Astrocyte (in vitro differentiated cells and primary cell): ENCODE results near the gene SEPTIN1. TPM values are rescaled to one million over a fixed set of nuclear protein-coding genes. Genes with fewer than 3 reads are reported as not detected.
A peak's percentile ranks its signal among the peaks of the same experiment; 100 is the strongest.

Experiments
- DNase-seq: peaks from one replicate; pipeline ENCODE4 v3.0.0-alpha.2; 2010; ENCODE audit warnings: low read depth
- FAIRE-seq: peaks from 2 replicates; lab custom pipeline; 2011; peaks lifted over from hg19 to GRCh38; lab: Jason Lieb, UNC
- H2AFZ ChIP-seq: 2 replicates; pipeline ENCODE4 v1.6.0; 2012; ENCODE audit warnings: low read depth, low read length, inconsistent platforms
- H3K27ac ChIP-seq: 2 replicates; pipeline ENCODE4 v1.5.1; 2011; ENCODE audit warnings: low read depth, low read length, inconsistent platforms
- H3K27me3 ChIP-seq: 2 replicates; pipeline ENCODE4 v1.6.0; 2011; ENCODE audit warnings: low read length, inconsistent platforms; ENCODE audit not compliant: insufficient read depth
- H3K36me3 ChIP-seq: 2 replicates; pipeline ENCODE4 v1.5.1; 2011; ENCODE audit warnings: low read length, inconsistent platforms; ENCODE audit not compliant: insufficient read depth
- H3K4me1 ChIP-seq: 2 replicates; pipeline ENCODE4 v1.5.1; 2011; ENCODE audit warnings: low read length, inconsistent platforms; ENCODE audit not compliant: insufficient read depth
- H3K4me2 ChIP-seq: 2 replicates; pipeline ENCODE4 v1.6.0; 2012; ENCODE audit warnings: low read length, inconsistent platforms
- H3K4me3 ChIP-seq: 2 replicates; pipeline ENCODE4 v1.5.1; 2011; ENCODE audit warnings: low read depth, mild to moderate bottlenecking, low read length, inconsistent platforms; ENCODE audit not compliant: insufficient read depth
- H3K79me2 ChIP-seq: 2 replicates; pipeline ENCODE4 v1.6.0; 2012; ENCODE audit warnings: mild to moderate bottlenecking, low read length, inconsistent platforms; ENCODE audit not compliant: insufficient read depth
- H3K9ac ChIP-seq: 2 replicates; pipeline ENCODE4 v1.6.0; 2012; ENCODE audit warnings: mild to moderate bottlenecking, low read length, inconsistent platforms
- H3K9me3 ChIP-seq: 2 replicates; pipeline ENCODE4 v1.5.1; 2012; ENCODE audit warnings: low read depth, mild to moderate bottlenecking, low read length, inconsistent platforms; ENCODE audit not compliant: insufficient read depth
- H4K20me1 ChIP-seq: 2 replicates; pipeline ENCODE4 v1.6.0; 2012; ENCODE audit warnings: low read length, inconsistent platforms; ENCODE audit not compliant: insufficient read depth
- H3K27ac Mint-ChIP-seq: one replicate; pipeline ENCODE4 v1.8.0; 2021; ENCODE audit warnings: mild to moderate bottlenecking, mixed read lengths; ENCODE audit not compliant: unreplicated experiment
- H3K27me3 Mint-ChIP-seq: one replicate; pipeline ENCODE4 v1.8.0; 2021; ENCODE audit warnings: low read depth, mixed read lengths; ENCODE audit not compliant: unreplicated experiment
- H3K36me3 Mint-ChIP-seq: one replicate; pipeline ENCODE4 v1.8.0; 2021; ENCODE audit warnings: low read depth, mixed read lengths; ENCODE audit not compliant: unreplicated experiment
- H3K4me1 Mint-ChIP-seq: one replicate; pipeline ENCODE4 v1.8.0; 2021; ENCODE audit warnings: low read depth, mixed read lengths; ENCODE audit not compliant: unreplicated experiment
- H3K4me3 Mint-ChIP-seq: one replicate; pipeline ENCODE4 v1.8.0; 2021; ENCODE audit warnings: mild to moderate bottlenecking, moderate library complexity, mixed read lengths; ENCODE audit not compliant: unreplicated experiment
- H3K9me3 Mint-ChIP-seq: one replicate; pipeline ENCODE4 v1.8.0; 2021; ENCODE audit warnings: mild to moderate bottlenecking, mixed read lengths; ENCODE audit not compliant: unreplicated experiment
- CTCF ChIP-seq: IDR thresholded peaks from 2 replicates; pipeline ENCODE4 v1.5.1; 2011; ENCODE audit warnings: low read depth, mild to moderate bottlenecking, inconsistent platforms, low read length, moderate library complexity; ENCODE audit not compliant: insufficient read depth
- EZH2 ChIP-seq: IDR thresholded peaks from 2 replicates; pipeline ENCODE4 v1.6.1; 2012; ENCODE audit warnings: mild to moderate bottlenecking, low read length, inconsistent platforms; ENCODE audit not compliant: insufficient read depth
- total RNA-seq: library from RNA; stranded (reverse); gene quantifications from 2 replicates; pipeline ENCODE4 v1.2.1, GENCODE V29; 2021

The SEPTIN1 gene
- total RNA-seq, 1 donor from 2014 or later: 0.48 TPM

- peaks cover 14% of the 10 kb centered on the region for H3K4me1 Mint-ChIP-seq
- H3K9me3 Mint-ChIP-seq: no peaks in the 10 kb centered on the region
- Histone ChIP-seq H3K79me2 (peaks cover 40% of the 10 kb centered on the region), H2AFZ (peak overlapping the region; percentile 95), H3K36me3 (peaks cover 14% of the 10 kb centered on the region), H3K4me2 (peak overlapping the region; percentile 96), H3K9ac (peak overlapping the region; percentile 90), H3K9me3 (no peaks in the 10 kb centered on the region), H3K27ac (peak overlapping the region; percentile 84), H3K4me3 (peak overlapping the region; percentile 69), H3K4me1 (peaks cover 21% of the 10 kb centered on the region), H3K27me3 (no peaks in the 10 kb centered on the region), H4K20me1 (peaks cover 39% of the 10 kb centered on the region)
- peak overlapping the region; percentile 85 for H3K4me3 Mint-ChIP-seq
- FAIRE-seq: no peak
- TF ChIP-seq CTCF (no peak), EZH2 (no peak)
- peaks cover 2% of the 10 kb centered on the region for H3K36me3 Mint-ChIP-seq
- H3K27ac Mint-ChIP-seq: peak overlapping the region; percentile 43
- H3K27me3 Mint-ChIP-seq: no peaks in the 10 kb centered on the region
- no peak for DNase-seq
Observed at GRCh38 chr16:30407804-30408534, 25.6 kb upstream of the SEPTIN1 start.

DNA sequence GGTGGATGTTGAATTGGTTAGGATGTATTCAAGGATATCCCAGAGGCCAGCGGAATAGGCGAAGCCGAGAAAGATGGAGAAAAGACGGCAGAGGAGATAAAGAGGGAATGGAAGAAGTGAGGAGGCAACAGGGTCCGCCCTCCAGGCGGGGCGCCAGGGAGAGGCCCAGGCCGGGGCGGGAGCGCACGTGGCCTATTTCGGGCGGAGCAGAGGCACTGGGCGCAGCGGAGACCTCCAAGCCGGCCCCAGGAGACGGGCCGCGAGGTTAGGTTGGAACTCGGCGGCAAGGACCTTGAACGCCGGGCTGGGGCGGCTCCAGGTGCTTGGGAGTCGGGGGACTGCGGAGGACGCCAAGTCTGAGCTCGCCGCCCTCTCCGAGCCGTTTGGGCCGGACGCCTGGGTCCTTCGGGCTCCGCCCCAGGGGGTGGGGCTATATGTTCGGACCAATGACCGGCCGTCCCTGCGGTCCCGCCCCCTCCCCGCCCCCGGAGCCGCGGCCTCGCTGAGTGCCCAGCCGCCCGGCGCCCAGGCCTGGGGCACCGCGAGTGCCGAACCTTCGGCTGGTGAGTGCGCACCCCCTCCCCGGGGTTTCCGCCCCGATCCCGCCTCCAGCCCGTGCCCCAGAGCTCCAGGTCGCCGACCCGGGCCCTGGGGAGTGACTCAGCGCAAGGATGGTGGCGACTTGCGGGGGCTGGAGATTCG is 24.9 kb upstream of the SEPTIN1 start, which contains the start of gene ZNF771:
ZNF771 (plus strand) TSS at position 505 of the 702 bp plus-strand sequence. CDS start 448 bp downstream, outside the sequence.
- peak within 1 kb of the TSS; percentile 69 for H3K4me3 ChIP-seq
- H3K79me2 ChIP-seq: peaks cover 34% of the 10 kb centered on the region
- Mint-ChIP-seq H3K4me3 (peak within 1 kb of the TSS; percentile 85), H3K9me3 (no peaks in the 10 kb centered on the region), H3K36me3 (peaks cover 2% of the 10 kb centered on the region), H3K27ac (peak within 1 kb of the TSS; percentile 43), H3K4me1 (peaks cover 13% of the 10 kb centered on the region), H3K27me3 (no peaks in the 10 kb centered on the region)
- H2AFZ ChIP-seq: peak within 1 kb of the TSS; percentile 95
- TF ChIP-seq CTCF (no peak), EZH2 (no peak)
- H3K27me3 ChIP-seq: no peaks in the 10 kb centered on the region
- H3K9ac ChIP-seq: peak within 1 kb of the TSS; percentile 90
- DNase-seq (peak; percentile 72), FAIRE-seq (no peak)
- H3K36me3 ChIP-seq: peaks cover 14% of the 10 kb centered on the region
- H3K4me1 ChIP-seq: peaks cover 21% of the 10 kb centered on the region
- H4K20me1 ChIP-seq: peaks cover 32% of the 10 kb centered on the region
- H3K9me3 ChIP-seq: no peaks in the 10 kb centered on the region
- peak within 1 kb of the TSS; percentile 84 for H3K27ac ChIP-seq
- peak within 1 kb of the TSS; percentile 96 for H3K4me2 ChIP-seq
